GM19099 (cell line): Measurements from ENCODE around the gene MEX3A.

Source experiments
- POLR2A ChIP-seq: IDR thresholded peaks from 3 replicates; pipeline ENCODE4 v1.6.1; 2011; ENCODE audit warnings: low read depth; ENCODE audit not compliant: insufficient read length; ENCODE audit errors: extremely low read depth

Gene MEX3A

GRCh38 chr1:156096640-156097391, 14.6 kb upstream of the MEX3A start:
- TF ChIP-seq POLR2A = peak; percentile 30

- no peak for TF ChIP-seq POLR2A
These were observed 13.7 kb upstream of the MEX3A start for GRCh38 chr1:156095906-156096508.

GRCh38 chr1:156091610-156092009, 9.3 kb upstream of the MEX3A start:
- no peak for TF ChIP-seq POLR2A

- no peak for TF ChIP-seq POLR2A
These were observed 8.5 kb upstream of the MEX3A start for GRCh38 chr1:156090840-156091188.

GRCh38 chr1:156090138-156090839, 8.0 kb upstream of the MEX3A start:
- no peak for TF ChIP-seq POLR2A

- TF ChIP-seq POLR2A = no peak
These were observed 7.4 kb upstream of the MEX3A start for GRCh38 chr1:156089704-156090103.

GRCh38 chr1:156086256-156086662, 4.0 kb upstream of the MEX3A start:
- no peak for TF ChIP-seq POLR2A

GRCh38 chr1:156083800-156084790, 1.8 kb upstream of the MEX3A start:
- no peak for TF ChIP-seq POLR2A

- no peak for TF ChIP-seq POLR2A
These were observed 352 bp downstream of the MEX3A start for GRCh38 chr1:156081917-156082308.

- no peak for TF ChIP-seq POLR2A
These were observed 917 bp downstream of the MEX3A start for GRCh38 chr1:156081180-156081916.

- TF ChIP-seq POLR2A = no peak
These were observed 1.4 kb downstream of the MEX3A start for GRCh38 chr1:156080863-156081179.

- TF ChIP-seq POLR2A = no peak
These were observed 1.9 kb downstream of the MEX3A start for GRCh38 chr1:156080241-156080862.

- TF ChIP-seq POLR2A = no peak
These were observed 2.5 kb downstream of the MEX3A start for GRCh38 chr1:156079762-156080161.

GRCh38 chr1:156078728-156079127, 3.5 kb downstream of the MEX3A start:
- no peak for TF ChIP-seq POLR2A

GRCh38 chr1:156077430-156077760, 4.9 kb downstream of the MEX3A start:
- no peak for TF ChIP-seq POLR2A
